ENCODE data around the gene PHKB.

GRCh38 chr16:47695756-47696155 lies 234.6 kb downstream of the PHKB start:
- TF ChIP-seq CTCF (IDR thresholded peaks at IDR 0.05; ENCODE audit: insufficient read depth, low read length) (no peak), POLR2AphosphoS5 (IDR thresholded peaks at IDR 0.05; ENCODE audit: low read depth) (no peak), REST (IDR thresholded peaks at IDR 0.05; ENCODE audit: insufficient replicate concordance, low read depth) (no peak)
